Activated CD4-positive, alpha-beta T cell treated with anti-CD3 and anti-CD28 coated beads, Interleukin-10, Interleukin-2, amounts not matched to agents 100 ng/mL and 50 ng/mL, durations not matched to agents 16 hours and 8 hours (primary cell): ENCODE results near the gene PRPF6.

Source experiments
- DNase-seq: peaks from one replicate; pipeline ENCODE4 v3.0.0-alpha.2; 2020

The PRPF6 gene

GRCh38 chr20:64036346-64037198 is 55.6 kb downstream of the PRPF6 start:
- DNase-seq = peak; percentile 46

DNA sequence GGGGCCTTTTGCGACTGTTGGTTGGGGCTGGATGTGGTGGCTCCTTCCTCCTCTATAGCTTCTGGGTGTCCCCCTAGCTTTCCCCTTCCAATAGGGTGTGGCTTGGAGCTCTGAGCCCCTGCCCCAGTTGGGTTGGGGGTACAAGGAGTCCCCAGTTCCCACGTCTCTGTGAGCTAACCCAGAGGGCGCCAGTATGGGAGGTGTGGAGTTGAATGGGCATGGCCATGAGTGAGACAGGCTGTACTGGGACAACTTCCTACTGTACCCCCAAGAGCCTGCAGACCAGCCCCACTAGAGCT is 56.2 kb downstream of the PRPF6 start:
- no peak for DNase-seq

- DNase-seq = peak; percentile 44
These were observed 56.7 kb downstream of the PRPF6 start for GRCh38 chr20:64037498-64038213.

DNA sequence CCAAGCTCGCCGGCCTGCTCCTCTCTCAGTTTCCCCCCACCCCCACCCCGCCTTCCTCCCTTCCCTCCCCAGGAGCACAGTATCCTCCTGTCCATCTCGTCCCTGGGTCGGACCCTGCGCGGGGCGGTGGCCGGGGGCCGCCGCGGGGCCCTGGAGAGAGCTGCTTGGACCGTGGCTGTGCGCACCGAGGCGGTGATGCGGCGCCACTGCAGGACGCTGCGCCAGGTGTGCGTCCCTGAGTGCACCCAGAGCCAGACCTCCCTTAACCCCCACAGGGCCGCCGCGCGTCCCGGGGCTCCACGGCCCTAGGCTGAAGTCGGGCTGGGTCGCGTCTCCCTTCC is 57.3 kb downstream of the PRPF6 start:
- DNase-seq = no peak

DNA sequence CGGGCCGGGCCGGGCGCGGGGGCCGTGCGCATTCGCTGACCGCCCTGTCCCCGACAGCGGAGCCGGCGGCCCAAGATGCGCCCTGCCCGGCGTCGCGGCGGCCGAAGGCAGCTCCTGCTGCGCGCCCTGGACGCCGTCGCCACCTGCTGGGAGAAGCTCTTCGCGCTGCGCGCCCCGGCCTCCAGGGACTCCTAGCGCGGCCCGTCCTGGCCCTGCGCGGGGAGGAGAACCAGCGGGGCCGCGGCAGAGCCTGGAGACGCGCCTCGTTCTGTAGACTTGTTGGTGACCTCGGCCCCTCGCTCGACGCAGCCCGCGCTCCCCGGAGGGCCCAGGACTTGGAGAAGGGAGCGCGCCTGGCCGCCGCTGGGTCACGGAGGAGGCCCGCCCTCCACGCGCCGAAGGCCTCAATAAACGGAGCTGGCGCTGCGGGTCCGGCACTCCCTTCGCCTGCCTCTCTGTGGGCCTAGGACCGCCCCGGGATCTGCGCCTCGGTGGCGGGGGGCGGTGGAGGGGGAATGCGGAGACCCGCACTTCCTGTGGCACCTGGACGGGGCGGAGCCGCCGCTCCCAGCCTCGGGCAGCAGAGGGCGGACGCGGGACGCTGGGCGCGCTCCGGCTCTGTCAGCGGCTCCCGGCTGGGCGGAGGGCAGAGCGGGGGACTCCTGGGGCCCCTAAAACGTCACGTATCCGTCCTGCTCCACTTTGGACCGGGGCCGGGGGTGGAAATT is 57.8 kb downstream of the PRPF6 start:
- DNase-seq = peak; percentile 83

DNA sequence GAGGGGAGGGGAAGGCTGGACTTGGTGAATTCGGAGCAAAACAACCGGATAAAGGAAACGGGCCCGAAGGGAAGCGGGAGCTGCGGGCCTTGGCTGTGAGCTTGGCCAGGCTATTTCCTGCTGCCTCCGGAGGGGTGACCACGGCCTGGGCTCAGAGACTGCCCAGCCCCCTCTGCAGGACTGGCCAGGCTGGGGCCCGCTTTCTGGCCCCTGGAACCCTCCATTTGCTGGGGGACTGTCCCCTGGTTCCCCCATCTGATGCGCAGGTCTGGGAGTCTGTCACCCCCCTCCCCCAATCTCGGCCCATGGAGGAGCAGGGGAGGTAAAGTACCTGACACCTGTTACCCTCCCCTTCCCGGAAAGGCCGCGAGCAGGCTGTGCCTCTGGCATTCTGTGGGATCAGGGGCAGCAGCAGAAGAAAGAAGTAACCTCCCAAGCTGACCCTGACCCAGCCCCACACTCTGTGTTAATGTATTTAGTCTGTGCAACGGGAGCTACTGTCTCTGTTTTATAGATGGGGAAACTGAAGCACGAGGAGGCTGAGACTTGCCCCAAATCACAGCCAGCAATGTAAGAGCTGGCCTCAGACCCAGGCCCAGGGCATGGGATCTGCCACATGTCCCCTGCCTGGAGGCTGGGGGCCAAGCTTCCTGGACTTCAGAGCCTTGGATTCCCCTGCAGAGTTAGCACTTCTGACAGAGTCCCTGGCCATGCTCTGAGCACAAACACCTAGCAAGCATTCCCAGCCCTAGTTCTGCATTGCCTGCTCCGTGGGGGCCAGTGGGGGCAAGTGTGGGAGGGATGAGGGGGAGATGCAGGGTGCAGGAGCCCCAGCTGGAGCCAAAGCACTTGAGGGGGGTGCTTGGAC is 58.6 kb downstream of the PRPF6 start:
- no peak for DNase-seq

- no peak for DNase-seq
These were observed 59.5 kb downstream of the PRPF6 start for GRCh38 chr20:64040231-64041039.

DNA sequence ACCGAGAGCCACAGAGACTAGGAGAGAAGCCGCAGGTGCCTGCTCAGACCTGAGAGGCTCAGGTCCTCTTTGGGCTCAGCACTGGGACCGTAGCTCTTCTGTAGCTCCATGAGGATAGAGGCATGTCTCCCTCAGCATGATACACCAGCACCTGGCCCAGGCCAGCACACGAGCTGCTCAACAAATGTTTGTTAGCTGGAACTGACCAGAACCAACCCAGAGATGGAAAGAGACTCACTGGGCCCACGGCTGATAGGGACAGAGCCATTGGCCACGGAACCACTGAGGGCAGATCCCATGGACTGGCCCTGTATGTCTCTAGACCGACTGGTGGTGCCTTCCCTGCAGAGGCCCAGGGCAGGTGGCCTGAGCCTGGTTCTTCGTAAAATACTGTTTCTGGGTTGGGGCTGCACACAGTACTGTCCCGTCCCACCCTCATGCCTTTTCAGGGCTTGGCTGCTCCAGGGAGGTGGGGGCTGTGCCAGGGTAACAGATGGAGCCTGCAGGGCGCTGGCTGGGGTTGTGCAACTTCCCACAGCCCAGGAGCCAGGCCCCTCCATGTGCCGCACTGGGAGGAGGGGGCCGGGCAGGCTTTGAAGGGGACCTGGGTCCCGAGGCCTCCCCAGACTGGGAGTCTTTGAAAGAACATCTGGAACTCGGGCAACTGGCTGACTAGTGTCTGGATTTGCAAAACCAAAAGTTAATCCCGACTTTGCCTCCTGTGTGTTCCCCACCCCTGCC is 60.3 kb downstream of the PRPF6 start:
- no peak for DNase-seq

- no peak for DNase-seq
These were observed 60.8 kb downstream of the PRPF6 start for GRCh38 chr20:64041781-64042053.

GRCh38 chr20:64042054-64042781 is 61.3 kb downstream of the PRPF6 start:
- DNase-seq = no peak

DNA sequence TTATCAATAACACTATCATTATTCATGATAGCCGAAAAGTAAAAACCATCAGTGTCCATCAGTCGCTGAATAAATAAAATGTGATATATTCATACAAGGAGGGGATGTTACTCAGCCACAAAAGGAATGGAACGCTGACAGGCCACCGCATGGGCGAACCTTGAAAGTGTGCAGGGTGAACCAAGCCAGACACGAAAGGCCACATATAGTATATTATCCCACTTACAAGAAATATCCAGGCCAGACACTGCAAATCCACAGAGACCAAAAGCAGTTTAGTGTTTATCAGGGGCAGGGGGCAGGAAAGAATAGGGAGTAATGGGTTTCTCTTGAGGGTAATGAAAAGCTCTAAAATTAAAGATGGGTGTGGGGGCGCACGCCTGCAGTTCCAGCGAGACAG is 62.8 kb downstream of the PRPF6 start:
- no peak for DNase-seq

GRCh38 chr20:64044484-64045247 is 63.7 kb downstream of the PRPF6 start:
- DNase-seq = no peak

DNA sequence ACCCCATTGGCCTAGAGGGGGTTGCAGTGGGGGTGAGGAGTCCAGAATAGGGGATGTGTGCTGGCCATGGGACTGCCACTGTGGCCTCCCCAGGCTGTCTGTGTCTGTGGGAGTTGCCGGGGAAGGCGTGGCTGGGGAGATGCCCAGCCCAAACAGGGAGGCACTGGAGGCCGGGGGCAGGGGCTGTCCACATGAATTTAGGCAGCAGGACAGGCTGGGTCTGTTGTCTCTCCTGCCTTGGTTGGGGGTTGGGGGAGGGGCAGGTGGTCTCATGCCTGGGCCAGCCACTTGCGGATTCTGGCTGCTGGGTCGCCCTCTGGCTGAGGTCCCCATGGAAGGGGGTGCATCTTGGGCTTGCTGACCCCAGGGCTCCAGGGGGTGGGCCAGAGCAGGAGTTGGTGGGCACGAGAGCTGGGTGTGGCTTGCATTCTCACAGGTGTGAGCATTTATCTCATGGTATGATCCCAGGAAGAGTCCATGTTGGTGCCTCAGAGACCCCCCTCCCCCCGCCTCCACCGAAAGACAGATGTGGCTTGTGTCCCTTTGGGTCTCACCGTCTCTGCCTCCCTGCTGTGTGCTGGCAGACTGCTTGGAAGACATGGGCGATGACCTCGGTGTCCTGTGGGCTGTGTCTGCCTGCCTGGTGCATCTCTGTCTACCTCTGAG is 64.5 kb downstream of the PRPF6 start:
- no peak for DNase-seq

GRCh38 chr20:64047046-64047389 is 66.1 kb downstream of the PRPF6 start:
- no peak for DNase-seq

- DNase-seq = no peak
These were observed 67.1 kb downstream of the PRPF6 start for GRCh38 chr20:64047968-64048401.

GRCh38 chr20:64048402-64049044 is 67.6 kb downstream of the PRPF6 start:
- no peak for DNase-seq

GRCh38 chr20:64049060-64049877 is 68.3 kb downstream of the PRPF6 start, which contains the start of gene SOX18:
SOX18 (minus strand) TSS chr20:64049639; CDS start chr20:64049516, 123 bp downstream.
- DNase-seq = peak; percentile 53

DNA sequence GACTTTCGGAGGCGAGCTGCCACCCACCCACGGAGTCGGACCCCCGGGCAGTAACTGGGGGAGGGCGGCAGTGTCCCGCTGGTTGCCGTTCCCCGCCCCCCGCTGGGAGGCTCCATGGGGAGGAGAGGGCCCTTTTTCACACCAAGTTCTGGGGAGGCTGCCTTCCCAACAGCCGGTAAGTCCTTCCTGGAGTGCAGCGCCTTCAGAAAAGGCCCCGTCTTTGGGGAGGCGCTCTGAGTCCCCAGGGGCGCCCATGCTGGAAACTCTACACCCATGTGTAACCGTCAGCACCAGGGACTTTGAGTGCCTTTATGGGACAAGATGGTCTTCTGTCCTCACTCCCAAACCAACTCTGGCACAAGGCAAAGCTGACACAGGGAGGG is 68.9 kb downstream of the PRPF6 start:
- DNase-seq = no peak
